GM18519 (cell line): ENCODE data around the gene UGT8.
A peak's percentile ranks its signal among the peaks of the same experiment; 100 is the strongest.
"Not testable (repeated sequence)": the region's sequence is repeated elsewhere in the genome, so short reads cannot be mapped to it uniquely, and the experiment has no call there.

Experiments used
- ATAC-seq: cut with Tn5 transposase; IDR thresholded peaks from one replicate; pipeline ENCODE4 v1.9.1; 2021; ENCODE audit warnings: mild to moderate bottlenecking, moderate library complexity; ENCODE audit not compliant: unreplicated experiment, low FRiP score

The UGT8 gene

GRCh38 chr4:114603497-114603896, 4.9 kb downstream of the UGT8 start:
- ATAC-seq: peak; percentile 96

DNA sequence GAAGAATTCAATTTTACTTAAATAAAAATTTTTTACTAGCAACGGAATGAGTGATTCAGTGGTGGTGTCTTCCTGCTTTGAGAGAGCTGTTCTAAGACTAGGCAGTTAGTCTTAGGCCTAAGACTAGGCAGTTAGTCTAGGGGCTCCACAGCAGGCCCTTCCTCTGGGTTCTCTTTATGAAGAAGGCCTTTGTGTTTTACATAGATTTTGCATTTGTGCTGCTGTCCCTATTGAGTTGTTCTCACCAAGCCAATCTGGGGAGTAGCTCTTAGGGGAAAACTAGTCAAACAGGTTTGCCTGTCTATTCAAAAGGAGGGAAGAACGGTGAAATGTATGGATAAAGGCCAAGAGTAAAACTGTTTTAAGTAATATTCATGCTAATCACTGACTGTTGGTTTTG, 7.6 kb downstream of the UGT8 start:
- ATAC-seq: no peak

DNA sequence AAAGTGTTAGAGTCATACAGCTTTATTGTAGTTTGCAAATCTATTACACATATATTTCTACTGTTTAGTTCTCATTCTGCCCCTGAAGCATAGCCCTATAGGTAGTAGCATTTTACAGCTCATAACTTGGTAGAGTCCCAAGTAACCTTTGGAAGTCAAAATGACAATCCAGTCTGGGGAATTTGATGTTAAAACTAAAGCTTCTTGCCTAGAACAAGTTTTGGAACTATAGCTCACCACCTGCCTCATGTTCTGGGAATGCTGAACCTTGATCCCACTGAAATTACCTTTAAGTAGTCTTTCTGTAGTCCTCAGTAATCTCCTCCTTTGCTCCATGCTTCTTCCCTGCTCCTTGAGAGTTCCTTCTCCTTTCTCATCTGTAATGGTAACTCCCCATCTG, 8.4 kb downstream of the UGT8 start:
- ATAC-seq: no peak

DNA sequence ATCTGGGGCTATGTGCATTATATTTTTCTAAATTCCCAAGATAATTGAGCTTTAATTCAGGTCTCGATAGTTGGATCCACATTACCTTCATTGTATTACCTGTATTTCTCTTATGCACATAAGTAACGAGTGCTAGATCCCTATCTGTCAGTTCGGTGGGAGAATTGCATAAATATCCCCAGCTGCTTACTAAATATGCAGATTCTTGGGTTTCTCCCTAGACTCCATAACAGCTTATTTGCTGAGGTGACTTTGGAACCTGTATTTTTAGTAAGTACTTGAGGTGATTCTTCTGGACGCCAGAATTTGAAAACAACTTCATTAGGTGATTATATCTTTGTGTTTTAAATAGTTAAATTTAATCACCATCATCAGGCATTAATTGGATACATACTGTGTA, 15.0 kb downstream of the UGT8 start:
- ATAC-seq: no peak

- no peak for ATAC-seq
Observed at GRCh38 chr4:114615435-114615834, 16.8 kb downstream of the UGT8 start.

GRCh38 chr4:114616036-114616435, 17.4 kb downstream of the UGT8 start:
- not testable (repeated sequence) for ATAC-seq

DNA sequence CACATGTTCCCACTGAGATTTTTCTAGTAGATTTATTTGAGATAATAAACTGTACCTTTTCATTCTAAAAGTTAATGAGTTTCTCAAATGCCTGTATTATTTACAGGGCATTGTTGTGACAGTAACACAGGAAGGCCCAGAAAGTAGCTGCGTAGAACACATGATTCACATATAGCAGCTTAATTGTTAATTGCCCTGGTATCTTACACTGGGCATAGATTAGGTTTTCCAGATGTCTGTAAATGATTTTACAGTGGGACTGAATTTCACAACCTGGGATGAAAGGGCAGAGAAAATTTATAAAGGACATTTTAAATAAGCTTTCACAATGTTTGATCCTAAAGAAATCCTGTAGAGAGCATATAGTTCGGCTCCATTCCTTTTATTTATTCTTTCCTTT, 27.6 kb downstream of the UGT8 start:
- ATAC-seq: no peak

- ATAC-seq: no peak
Observed at GRCh38 chr4:114636192-114636935, 37.8 kb downstream of the UGT8 start.

DNA sequence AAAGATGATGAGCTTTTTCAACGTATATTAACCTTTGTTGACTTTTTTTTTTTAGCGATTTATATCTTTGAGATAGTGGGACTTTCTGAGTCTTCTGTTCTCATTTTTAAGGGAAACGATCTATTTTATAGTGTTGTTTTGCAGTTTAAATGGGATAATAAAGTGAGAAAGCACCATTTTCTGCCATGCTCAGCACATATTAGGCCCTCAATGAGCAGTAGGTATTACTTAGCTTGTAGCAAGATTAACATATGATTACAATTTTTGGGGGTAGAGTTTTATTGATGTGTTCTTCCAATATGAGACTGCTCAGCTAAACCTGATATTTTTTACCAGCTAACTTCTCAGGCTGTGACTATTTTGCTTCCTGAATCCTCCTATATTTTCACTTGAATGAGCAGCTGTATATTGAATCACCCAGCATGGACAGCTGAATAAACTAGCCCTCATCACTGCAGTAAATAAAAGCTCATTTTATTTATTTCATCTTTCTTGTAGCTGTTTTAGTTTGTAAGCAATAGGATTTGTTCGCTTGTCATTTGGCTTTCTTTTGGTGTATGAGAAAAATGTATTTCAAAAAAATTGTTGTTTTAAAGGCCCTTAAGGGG, 43.7 kb downstream of the UGT8 start:
- no peak for ATAC-seq

DNA sequence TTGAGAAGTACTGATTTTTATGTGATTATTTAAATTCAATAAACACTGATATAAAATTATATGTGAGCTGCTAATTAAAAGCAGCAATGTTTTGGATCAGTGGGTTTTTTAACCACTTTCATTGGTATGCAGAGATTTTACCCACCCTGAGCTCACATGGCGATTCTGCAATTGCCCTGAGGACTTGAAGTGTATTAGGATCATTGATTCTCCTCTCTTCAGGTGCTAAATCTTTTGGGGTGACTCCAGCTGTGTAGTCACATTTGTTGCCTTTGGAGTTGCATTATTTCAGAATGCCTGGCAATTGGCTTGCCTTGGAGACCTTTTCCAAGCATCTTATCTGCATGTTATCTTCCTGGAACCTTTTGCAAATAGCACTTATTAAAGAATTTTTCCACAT, 51.3 kb downstream of the UGT8 start:
- ATAC-seq: no peak

GRCh38 chr4:114653675-114654074, 55.1 kb downstream of the UGT8 start:
- no peak for ATAC-seq

DNA sequence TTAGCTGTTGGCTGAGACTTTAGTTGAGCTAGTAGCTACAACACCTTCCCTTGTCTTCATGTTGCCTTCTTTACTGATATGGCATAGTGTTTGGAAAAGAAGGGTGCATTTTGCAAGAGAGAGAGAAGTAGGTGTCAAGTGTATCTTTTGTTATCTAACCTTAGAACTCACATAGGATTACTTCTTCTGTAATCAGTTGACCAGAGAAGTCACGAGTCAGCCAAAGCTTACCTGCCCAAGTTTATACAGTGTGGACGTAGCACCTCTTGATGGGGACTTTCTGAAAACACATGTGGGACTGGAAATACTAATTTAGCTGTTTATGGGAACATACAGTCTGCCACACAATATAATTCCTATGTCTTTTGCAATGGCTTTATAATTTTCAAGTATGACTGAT, 56.0 kb downstream of the UGT8 start:
- ATAC-seq: no peak

DNA sequence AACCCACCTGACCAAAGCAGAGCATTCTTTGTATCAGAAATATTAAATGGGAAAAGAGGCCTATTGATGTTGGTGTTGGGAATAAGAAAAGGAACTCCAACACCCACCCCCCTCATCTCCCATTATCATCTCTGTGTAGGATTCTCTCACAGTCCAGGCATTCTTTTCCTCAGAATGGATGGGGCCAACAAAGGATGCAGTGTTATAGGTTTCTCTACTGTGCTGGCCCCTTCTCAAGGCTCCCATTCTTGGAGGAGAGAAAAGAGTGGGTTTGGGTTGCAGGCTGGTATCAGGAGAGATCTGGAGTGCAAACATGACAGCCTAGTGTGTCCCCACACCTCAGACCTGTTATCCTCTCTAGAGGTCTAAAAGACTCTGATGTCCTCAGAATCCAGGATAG, 59.6 kb downstream of the UGT8 start:
- ATAC-seq: no peak

- no peak for ATAC-seq
Observed at GRCh38 chr4:114658776-114659175, 60.2 kb downstream of the UGT8 start.

GRCh38 chr4:114659386-114660008, 60.9 kb downstream of the UGT8 start:
- ATAC-seq: peak; percentile 94

GRCh38 chr4:114663083-114663482, 64.5 kb downstream of the UGT8 start:
- no peak for ATAC-seq

DNA sequence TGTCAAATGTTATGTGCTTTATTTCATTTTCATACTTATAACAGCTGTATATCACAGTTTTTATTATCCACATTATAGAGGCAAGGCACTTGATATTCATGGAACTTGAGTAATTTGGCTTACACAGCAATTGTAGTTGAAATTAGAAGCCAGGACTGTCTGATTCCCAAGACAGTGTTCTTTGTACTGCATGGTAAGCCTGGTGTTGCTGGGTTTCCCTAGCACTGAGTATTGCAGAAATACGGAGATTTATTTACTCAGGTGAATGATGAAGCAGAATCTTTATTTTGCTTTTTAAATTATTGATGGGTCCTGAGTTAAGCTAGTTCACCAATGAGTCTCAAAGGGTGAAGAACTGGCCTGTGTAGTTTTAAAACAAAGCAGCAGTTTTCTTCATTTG, 70.0 kb downstream of the UGT8 start:
- ATAC-seq: no peak

- peak; percentile 61 for ATAC-seq
Observed at GRCh38 chr4:114670733-114671132, 72.1 kb downstream of the UGT8 start.

DNA sequence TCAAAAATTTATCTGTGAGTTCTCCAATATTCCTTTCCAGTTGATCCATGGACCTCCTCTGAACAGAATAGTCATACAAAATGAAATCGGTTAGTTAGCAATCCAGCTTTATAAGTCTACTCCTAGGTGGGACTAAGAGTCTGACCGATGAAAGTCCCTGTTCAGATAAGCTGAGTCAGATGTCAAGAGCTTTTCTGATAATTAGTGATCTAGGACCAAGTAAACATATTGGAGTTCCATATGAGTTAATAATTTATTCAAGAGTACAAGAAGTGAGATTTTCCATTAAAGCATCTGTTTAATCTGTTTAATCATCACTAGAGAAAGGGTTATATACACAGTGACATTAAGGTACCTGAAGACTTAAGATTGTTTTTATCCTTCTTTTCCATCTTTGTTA, 74.7 kb downstream of the UGT8 start:
- no peak for ATAC-seq

- ATAC-seq: no peak
Observed at GRCh38 chr4:114674080-114674479, 75.5 kb downstream of the UGT8 start.

DNA sequence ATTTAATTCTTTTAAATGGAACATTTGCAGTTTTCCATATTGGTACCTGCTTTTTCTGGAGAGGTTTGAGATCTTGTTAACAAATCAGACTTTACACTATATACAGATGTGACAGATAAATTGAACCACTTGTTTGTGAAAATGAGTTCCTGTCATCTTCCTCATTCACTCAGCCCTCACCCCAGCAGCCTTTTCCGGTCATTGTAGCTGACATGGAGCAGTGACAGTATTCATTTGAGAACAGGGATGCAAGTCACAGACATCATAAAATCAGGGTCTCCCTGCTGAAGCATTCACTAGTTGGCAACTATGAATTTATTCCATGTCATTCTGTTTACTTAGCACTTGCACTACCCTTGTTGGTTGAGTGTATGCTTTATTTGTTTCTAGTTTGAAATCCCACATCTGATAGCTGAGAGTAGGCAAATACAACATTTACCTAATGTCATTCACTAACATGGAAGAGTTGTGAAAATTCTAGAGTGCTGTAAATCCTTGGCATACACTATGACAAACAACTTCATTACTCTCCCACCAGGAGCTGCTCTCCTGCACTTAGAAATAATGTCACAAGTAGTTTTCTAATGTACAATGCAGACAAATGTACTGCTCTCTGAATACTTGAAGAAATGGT, 78.9 kb downstream of the UGT8 start:
- no peak for ATAC-seq
